Sigmoid colon (tissue), 4 donors: Measurements from ENCODE around the gene EPN3.

ENCODE experiments used
- EP300 ChIP-seq, 4 donors: sonication (generic); formaldehyde crosslinking; IDR thresholded peaks; one replicate each; pipeline ENCODE4 v1.6.1; 2017; ENCODE audit warnings: antibody characterized with exemption in 4 of 4
- POLR2A ChIP-seq, 2 donors: fragments of 450-650 bp; IDR thresholded peaks; one replicate each; pipeline ENCODE4 v1.6.1; 2016; ENCODE audit warnings: antibody characterized with exemption in 2 of 2, mild to moderate bottlenecking in 2 of 2, moderate library complexity in 2 of 2
- POLR2AphosphoS5 ChIP-seq, 4 donors: sonication (generic); formaldehyde crosslinking; IDR thresholded peaks; one replicate each; pipeline ENCODE4 v1.6.1; 2017; ENCODE audit warnings: antibody characterized with exemption in 4 of 4
- TF ChIP-seq, protein P1 (sequence below), 4 experiments: fragments of 450-650 bp in 3 of 4; fragments of 200-600 bp in 1 of 4; IDR thresholded peaks; one replicate each; pipeline ENCODE4 v1.5.1; 2016 to 2019; ENCODE audit warnings: antibody characterized with exemption in 4 of 4, mild to moderate bottlenecking in 3 of 4, moderate library complexity in 2 of 4

DNA sequence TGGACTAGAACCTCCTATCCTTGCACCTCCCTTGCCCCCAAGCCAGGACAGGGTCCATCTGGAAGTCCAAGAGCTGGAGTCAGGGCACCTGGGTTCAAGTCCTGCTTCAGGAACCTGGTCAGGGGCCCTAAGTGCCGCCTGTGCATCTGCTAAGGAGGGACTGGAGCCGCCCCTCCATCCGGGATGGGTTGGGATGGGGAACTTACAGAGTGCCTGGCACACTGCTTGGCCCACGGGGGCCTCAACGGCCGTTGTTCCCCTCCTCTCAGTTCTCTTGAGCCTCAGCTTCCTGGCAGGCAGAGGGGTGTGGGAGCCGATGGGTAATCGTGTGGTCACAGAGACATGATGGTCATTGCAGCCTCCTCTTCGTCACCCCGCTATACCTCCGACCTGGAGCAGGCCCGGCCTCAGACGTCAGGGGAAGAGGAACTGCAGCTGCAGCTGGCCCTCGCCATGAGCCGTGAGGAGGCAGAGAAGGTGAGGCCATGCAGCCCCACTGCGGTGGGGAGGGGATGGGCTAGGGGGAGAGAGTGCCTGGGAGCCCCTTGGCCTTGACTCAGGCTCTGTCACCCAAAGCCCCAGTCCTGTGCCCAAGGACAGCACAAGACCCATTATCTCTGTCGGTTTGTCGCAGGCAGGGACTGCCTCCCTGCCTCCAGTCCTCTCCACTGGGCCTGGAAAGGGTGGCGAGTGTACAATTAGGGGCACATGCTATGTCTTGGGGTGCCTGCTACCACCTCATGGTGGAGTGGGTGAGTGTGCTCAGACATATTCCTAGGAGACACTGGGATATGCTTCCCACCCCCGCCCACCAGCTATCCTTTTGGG, 5.4 kb downstream of the EPN3 start:
- TF ChIP-seq, protein P1, sequence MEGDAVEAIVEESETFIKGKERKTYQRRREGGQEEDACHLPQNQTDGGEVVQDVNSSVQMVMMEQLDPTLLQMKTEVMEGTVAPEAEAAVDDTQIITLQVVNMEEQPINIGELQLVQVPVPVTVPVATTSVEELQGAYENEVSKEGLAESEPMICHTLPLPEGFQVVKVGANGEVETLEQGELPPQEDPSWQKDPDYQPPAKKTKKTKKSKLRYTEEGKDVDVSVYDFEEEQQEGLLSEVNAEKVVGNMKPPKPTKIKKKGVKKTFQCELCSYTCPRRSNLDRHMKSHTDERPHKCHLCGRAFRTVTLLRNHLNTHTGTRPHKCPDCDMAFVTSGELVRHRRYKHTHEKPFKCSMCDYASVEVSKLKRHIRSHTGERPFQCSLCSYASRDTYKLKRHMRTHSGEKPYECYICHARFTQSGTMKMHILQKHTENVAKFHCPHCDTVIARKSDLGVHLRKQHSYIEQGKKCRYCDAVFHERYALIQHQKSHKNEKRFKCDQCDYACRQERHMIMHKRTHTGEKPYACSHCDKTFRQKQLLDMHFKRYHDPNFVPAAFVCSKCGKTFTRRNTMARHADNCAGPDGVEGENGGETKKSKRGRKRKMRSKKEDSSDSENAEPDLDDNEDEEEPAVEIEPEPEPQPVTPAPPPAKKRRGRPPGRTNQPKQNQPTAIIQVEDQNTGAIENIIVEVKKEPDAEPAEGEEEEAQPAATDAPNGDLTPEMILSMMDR (IDR thresholded peaks at IDR 0.05): no peak
- TF ChIP-seq POLR2A (IDR thresholded peaks at IDR 0.05) (no peak), POLR2AphosphoS5 (IDR thresholded peaks at IDR 0.05) (no peak), EP300 (IDR thresholded peaks at IDR 0.05) (no peak)
